ENCODE data around the gene ARHGEF17.

The ARHGEF17 gene

GRCh38 chr11:73388265-73389133, 80.4 kb downstream of the ARHGEF17 start:
- Histone ChIP-seq H3K4ac (ENCODE audit: low read depth, low read length) (no peak overlapping the region), H3K4me1 (ENCODE audit: control insufficient read depth in 1 of 2, insufficient read depth in 2 of 2, low read length in 2 of 2) (peaks cover 4 to 6% of the 10 kb centered on the region in 2 experiments), H4K12ac (ENCODE audit: low read depth, low read length) (no peak overlapping the region), H2BK12ac (ENCODE audit: low read length) (no peak overlapping the region), H3K4me3 (ENCODE audit: low read depth, low read length) (no peak overlapping the region), H3K79me2 (ENCODE audit: control insufficient read depth, insufficient read depth, low read length, poor library complexity) (no peaks in the 10 kb centered on the region), H2AK5ac (ENCODE audit: low read length) (no peak overlapping the region), H3K23ac (ENCODE audit: low read length) (no peak overlapping the region), H3K27ac (ENCODE audit: low read depth, low read length) (no peak overlapping the region), H3K36me3 (ENCODE audit: control insufficient read depth in 1 of 2, insufficient read depth in 2 of 2, low read length in 2 of 2) (peaks cover 10 to 12% of the 10 kb centered on the region in 2 experiments), H3K27me3 (ENCODE audit: insufficient read depth, low read length) (no peaks in the 10 kb centered on the region), H3K79me1 (ENCODE audit: low read length) (no peaks in the 10 kb centered on the region), H3K9me3 (ENCODE audit: insufficient read depth, low read depth, low read length) (peaks cover 3% of the 10 kb centered on the region), H2BK5ac (ENCODE audit: low read depth, low read length, poor library complexity) (no peak overlapping the region), H4K91ac (ENCODE audit: low read depth, low read length) (no peak overlapping the region), H2BK120ac (ENCODE audit: insufficient read depth, low read length, poor library complexity) (no peak overlapping the region), H2AFZ (ENCODE audit: insufficient read depth, low read length, poor library complexity) (no peak overlapping the region), H3K14ac (ENCODE audit: low read length) (no peak overlapping the region), H3K9ac (ENCODE audit: low read length) (no peak overlapping the region), H4K8ac (ENCODE audit: low read depth, low read length) (no peak overlapping the region), H3K4me2 (ENCODE audit: low read length) (no peak overlapping the region), H3K18ac (ENCODE audit: low read length) (no peak overlapping the region)
- no CpG with 5 or more reads among the region's 23 CpGs for WGBS (ENCODE audit: extremely low coverage, insufficient coverage, insufficient read length)
- DNase-seq = no peak

- no peak overlapping the region for H3K9ac ChIP-seq (ENCODE audit: low read length)
- H2AFZ ChIP-seq (ENCODE audit: insufficient read depth, low read length, poor library complexity) = no peak overlapping the region
- WGBS (ENCODE audit: extremely low coverage, insufficient coverage, insufficient read length) = no CpG with 5 or more reads among the region's 6 CpGs
- H3K18ac ChIP-seq (ENCODE audit: low read length) = no peak overlapping the region
- H4K8ac ChIP-seq (ENCODE audit: low read depth, low read length) = no peak overlapping the region
- H3K36me3 ChIP-seq (ENCODE audit: control insufficient read depth in 1 of 2, insufficient read depth in 2 of 2, low read length in 2 of 2) = peaks cover 14 to 16% of the 10 kb centered on the region in 2 experiments
- peaks cover 4% of the 10 kb centered on the region for H3K9me3 ChIP-seq (ENCODE audit: insufficient read depth, low read depth, low read length)
- no peak overlapping the region for H3K14ac ChIP-seq (ENCODE audit: low read length)
- no peak overlapping the region for H4K91ac ChIP-seq (ENCODE audit: low read depth, low read length)
- H3K79me1 ChIP-seq (ENCODE audit: low read length) = no peaks in the 10 kb centered on the region
- H2BK5ac ChIP-seq (ENCODE audit: low read depth, low read length, poor library complexity) = no peak overlapping the region
- no peak overlapping the region for H2BK12ac ChIP-seq (ENCODE audit: low read length)
- H2BK120ac ChIP-seq (ENCODE audit: insufficient read depth, low read length, poor library complexity) = no peak overlapping the region
- H2AK5ac ChIP-seq (ENCODE audit: low read length) = no peak overlapping the region
- DNase-seq = no peak
- no peak overlapping the region for H3K4me3 ChIP-seq (ENCODE audit: low read depth, low read length)
- no peak overlapping the region for H3K4ac ChIP-seq (ENCODE audit: low read depth, low read length)
- H4K12ac ChIP-seq (ENCODE audit: low read depth, low read length) = no peak overlapping the region
- H3K27ac ChIP-seq (ENCODE audit: low read depth, low read length) = no peak overlapping the region
- H3K27me3 ChIP-seq (ENCODE audit: insufficient read depth, low read length) = no peaks in the 10 kb centered on the region
- no peak overlapping the region for H3K4me2 ChIP-seq (ENCODE audit: low read length)
- H3K79me2 ChIP-seq (ENCODE audit: control insufficient read depth, insufficient read depth, low read length, poor library complexity) = no peaks in the 10 kb centered on the region
- H3K23ac ChIP-seq (ENCODE audit: low read length) = no peak overlapping the region
- H3K4me1 ChIP-seq (ENCODE audit: control insufficient read depth in 1 of 2, insufficient read depth in 2 of 2, low read length in 2 of 2) = peaks cover 2 to 6% of the 10 kb centered on the region in 2 experiments
These were observed 81.1 kb downstream of the ARHGEF17 start for GRCh38 chr11:73389134-73389525.

- Histone ChIP-seq H3K27ac (ENCODE audit: low read depth, low read length) (no peak overlapping the region), H3K9ac (ENCODE audit: low read length) (no peak overlapping the region), H2BK12ac (ENCODE audit: low read length) (no peak overlapping the region), H3K79me1 (ENCODE audit: low read length) (no peaks in the 10 kb centered on the region), H3K79me2 (ENCODE audit: control insufficient read depth, insufficient read depth, low read length, poor library complexity) (no peaks in the 10 kb centered on the region), H3K4me1 (ENCODE audit: control insufficient read depth in 1 of 2, insufficient read depth in 2 of 2, low read length in 2 of 2) (peaks cover 2 to 6% of the 10 kb centered on the region in 2 experiments), H3K14ac (ENCODE audit: low read length) (no peak overlapping the region), H2AFZ (ENCODE audit: insufficient read depth, low read length, poor library complexity) (no peak overlapping the region), H3K4me3 (ENCODE audit: low read depth, low read length) (no peak overlapping the region), H2BK5ac (ENCODE audit: low read depth, low read length, poor library complexity) (no peak overlapping the region), H2AK5ac (ENCODE audit: low read length) (no peak overlapping the region), H2BK120ac (ENCODE audit: insufficient read depth, low read length, poor library complexity) (no peak overlapping the region), H3K36me3 (ENCODE audit: control insufficient read depth in 1 of 2, insufficient read depth in 2 of 2, low read length in 2 of 2) (peaks cover 19 to 24% of the 10 kb centered on the region in 2 experiments), H4K8ac (ENCODE audit: low read depth, low read length) (no peak overlapping the region), H3K9me3 (ENCODE audit: insufficient read depth, low read depth, low read length) (peaks cover 4% of the 10 kb centered on the region), H3K4ac (ENCODE audit: low read depth, low read length) (no peak overlapping the region), H3K4me2 (ENCODE audit: low read length) (no peak overlapping the region), H3K27me3 (ENCODE audit: insufficient read depth, low read length) (no peaks in the 10 kb centered on the region), H4K91ac (ENCODE audit: low read depth, low read length) (no peak overlapping the region), H3K23ac (ENCODE audit: low read length) (no peak overlapping the region), H4K12ac (ENCODE audit: low read depth, low read length) (no peak overlapping the region), H3K18ac (ENCODE audit: low read length) (no peak overlapping the region)
- WGBS (ENCODE audit: extremely low coverage, insufficient coverage, insufficient read length) = no CpG with 5 or more reads among the region's 7 CpGs
- DNase-seq = no peak
These were observed 81.8 kb downstream of the ARHGEF17 start for GRCh38 chr11:73389916-73390315.

- peaks cover 26 to 33% of the 10 kb centered on the region in 2 experiments for H3K36me3 ChIP-seq (ENCODE audit: control insufficient read depth in 1 of 2, insufficient read depth in 2 of 2, low read length in 2 of 2)
- H2AFZ ChIP-seq (ENCODE audit: insufficient read depth, low read length, poor library complexity) = no peak overlapping the region
- H2AK5ac ChIP-seq (ENCODE audit: low read length) = no peak overlapping the region
- H3K79me2 ChIP-seq (ENCODE audit: control insufficient read depth, insufficient read depth, low read length, poor library complexity) = no peaks in the 10 kb centered on the region
- no peak overlapping the region for H4K8ac ChIP-seq (ENCODE audit: low read depth, low read length)
- no peak overlapping the region for H4K91ac ChIP-seq (ENCODE audit: low read depth, low read length)
- H3K18ac ChIP-seq (ENCODE audit: low read length) = no peak overlapping the region
- H3K23ac ChIP-seq (ENCODE audit: low read length) = no peak overlapping the region
- H2BK120ac ChIP-seq (ENCODE audit: insufficient read depth, low read length, poor library complexity) = no peak overlapping the region
- peaks cover 4% of the 10 kb centered on the region for H3K9me3 ChIP-seq (ENCODE audit: insufficient read depth, low read depth, low read length)
- peaks cover 2 to 6% of the 10 kb centered on the region in 2 experiments for H3K4me1 ChIP-seq (ENCODE audit: control insufficient read depth in 1 of 2, insufficient read depth in 2 of 2, low read length in 2 of 2)
- H3K4me2 ChIP-seq (ENCODE audit: low read length) = no peak overlapping the region
- H3K4ac ChIP-seq (ENCODE audit: low read depth, low read length) = no peak overlapping the region
- no peaks in the 10 kb centered on the region for H3K79me1 ChIP-seq (ENCODE audit: low read length)
- no peak overlapping the region for H2BK5ac ChIP-seq (ENCODE audit: low read depth, low read length, poor library complexity)
- H3K27me3 ChIP-seq (ENCODE audit: insufficient read depth, low read length) = no peaks in the 10 kb centered on the region
- H3K4me3 ChIP-seq (ENCODE audit: low read depth, low read length) = no peak overlapping the region
- no peak overlapping the region for H3K9ac ChIP-seq (ENCODE audit: low read length)
- WGBS (ENCODE audit: extremely low coverage, insufficient coverage, insufficient read length) = no CpG with 5 or more reads among the region's 12 CpGs
- H4K12ac ChIP-seq (ENCODE audit: low read depth, low read length) = no peak overlapping the region
- no peak for DNase-seq
- H3K14ac ChIP-seq (ENCODE audit: low read length) = no peak overlapping the region
- H3K27ac ChIP-seq (ENCODE audit: low read depth, low read length) = no peak overlapping the region
- H2BK12ac ChIP-seq (ENCODE audit: low read length) = no peak overlapping the region
These were observed 82.8 kb downstream of the ARHGEF17 start for GRCh38 chr11:73390601-73391565.
